CD14-positive monocyte (primary cell): ENCODE data around the gene HRH2. TPM values are rescaled to one million over a fixed set of nuclear protein-coding genes. Genes with fewer than 3 reads are reported as not detected.

Experiments
- DNase-seq, 3 donors: peaks; one replicate each; pipeline ENCODE4 v3.0.0-alpha.2; 2011 to 2022
- H2AFZ ChIP-seq: 2 replicates; pipeline ENCODE4 v1.6.0; 2012; ENCODE audit warnings: mild to moderate bottlenecking, low read depth, low read length, inconsistent platforms; ENCODE audit not compliant: insufficient read depth, poor library complexity, severe bottlenecking
- H3K27ac ChIP-seq, 2 donors: 1 replicate in 1 of 2; 2 replicates in 1 of 2; pipeline ENCODE4 v1.5.1; 2012 to 2013; ENCODE audit warnings: low read length in 2 of 2, control low read depth in 1 of 2, inconsistent platforms in 1 of 2, low read depth in 1 of 2, mild to moderate bottlenecking in 1 of 2
- H3K27me3 ChIP-seq, 2 donors: one replicate each; pipeline versions ENCODE4 v1.6.0 to v1.6.1; 2011 to 2013; ENCODE audit warnings: low read length in 2 of 2; ENCODE audit not compliant: control insufficient read depth in 2 of 2, insufficient read depth in 2 of 2
- H3K36me3 ChIP-seq, 2 donors: replicated peaks in 1 of 2; 1 replicate in 1 of 2; 2 replicates in 1 of 2; pipeline versions ENCODE4 v1.5.1 to v1.6.1; 2012 to 2013; ENCODE audit warnings: low read length in 2 of 2, control low read depth in 1 of 2, inconsistent platforms in 1 of 2, mild to moderate bottlenecking in 1 of 2; ENCODE audit not compliant: insufficient read depth in 2 of 2, control insufficient read depth in 1 of 2
- H3K4me1 ChIP-seq, 2 donors: 1 replicate in 1 of 2; 2 replicates in 1 of 2; pipeline versions ENCODE4 v1.5.1 to v1.6.1; 2012 to 2013; ENCODE audit warnings: low read length in 2 of 2, control low read depth in 1 of 2, inconsistent platforms in 1 of 2, mild to moderate bottlenecking in 1 of 2, moderate library complexity in 1 of 2; ENCODE audit not compliant: insufficient read depth in 2 of 2, control insufficient read depth in 1 of 2
- H3K4me2 ChIP-seq: replicated peaks from 2 replicates; pipeline ENCODE3; 2012; ENCODE audit warnings: low read length, moderate library complexity, mild to moderate bottlenecking; ENCODE audit not compliant: poor library complexity, severe bottlenecking; ENCODE audit errors: extremely low read depth
- H3K4me3 ChIP-seq, 3 experiments: fragments of 200-600 bp in 1 of 3; sonication (generic) in 1 of 3; replicated peaks in 1 of 3; 1 replicate in 2 of 3; 2 replicates in 1 of 3; pipeline ENCODE4 v1.5.1; 2011 to 2013; ENCODE audit warnings: low read length in 3 of 3, mild to moderate bottlenecking in 3 of 3, control low read depth in 2 of 3, low read depth in 2 of 3, inconsistent platforms in 1 of 3, moderate library complexity in 1 of 3
- H3K79me2 ChIP-seq: 2 replicates; pipeline ENCODE4 v1.6.0; 2012; ENCODE audit warnings: mild to moderate bottlenecking, control low read depth, inconsistent platforms, low read length, moderate library complexity; ENCODE audit not compliant: insufficient read depth
- H3K9ac ChIP-seq: 2 replicates; pipeline ENCODE4 v1.6.0; 2017; ENCODE audit warnings: low read length, mild to moderate bottlenecking; ENCODE audit not compliant: insufficient read depth, poor library complexity, severe bottlenecking
- H3K9me3 ChIP-seq, 2 donors: replicated peaks in 1 of 2; 1 replicate in 1 of 2; 2 replicates in 1 of 2; pipeline versions ENCODE4 v1.5.1 to v1.6.1; 2012 to 2013; ENCODE audit warnings: low read length in 2 of 2, control low read depth in 1 of 2; ENCODE audit not compliant: control insufficient read depth in 1 of 2, insufficient read depth in 1 of 2
- H4K20me1 ChIP-seq: 2 replicates; pipeline ENCODE4 v1.6.0; 2012; ENCODE audit warnings: mild to moderate bottlenecking, low read length, control low read depth, moderate library complexity; ENCODE audit not compliant: insufficient read depth
- H3K27ac Mint-ChIP-seq, 7 donors: one replicate each; pipeline ENCODE4 v1.8.0; 2020; ENCODE audit warnings: mild to moderate bottlenecking in 7 of 7, mixed read lengths in 7 of 7, moderate library complexity in 6 of 7, inconsistent platforms in 2 of 7
- H3K27me3 Mint-ChIP-seq, 3 donors: one replicate each; pipeline ENCODE4 v1.8.0; 2021 to 2022; ENCODE audit warnings: low read depth in 3 of 3, mild to moderate bottlenecking in 3 of 3, mixed read lengths in 3 of 3, moderate library complexity in 3 of 3, inconsistent platforms in 1 of 3
- H3K36me3 Mint-ChIP-seq, 2 donors: one replicate each; pipeline ENCODE4 v1.8.0; 2020; ENCODE audit warnings: mixed read lengths in 2 of 2, inconsistent platforms in 1 of 2, mild to moderate bottlenecking in 1 of 2
- H3K4me1 Mint-ChIP-seq: one replicate; pipeline ENCODE4 v1.8.0; 2020; ENCODE audit warnings: mild to moderate bottlenecking, mixed read lengths
- H3K4me3 Mint-ChIP-seq, 2 donors: one replicate each; pipeline ENCODE4 v1.8.0; 2020; ENCODE audit warnings: mild to moderate bottlenecking in 2 of 2, mixed read lengths in 2 of 2, moderate library complexity in 1 of 2
- H3K9me3 Mint-ChIP-seq, 7 donors: one replicate each; pipeline ENCODE4 v1.8.0; 2020 to 2022; ENCODE audit warnings: mixed read lengths in 7 of 7, mild to moderate bottlenecking in 6 of 7, moderate library complexity in 6 of 7, inconsistent platforms in 2 of 7
- WGBS: methylation state at CpG from one replicate; pipeline ENCODE4 v1.1.5; 2013; ENCODE audit warnings: missing lambda C conversion rate; ENCODE audit not compliant: insufficient coverage; 5-methylcytosine and 5-hydroxymethylcytosine counted together
- intact Hi-C, 2 donors: fragments of 100-400 bp; cut with micrococcal nuclease; formaldehyde crosslinking; loops; one replicate each; pipeline versions ENCODE4 v1.15.0 to v1.15.1; 2023
- polyA plus RNA-seq, 3 donors: library from polyadenylated mRNA; depleted of rRNA in 1 of 3; unstranded in 2 of 3; stranded (reverse) in 1 of 3; fragments of 300-500 nt in 2 of 3; fragments of >200 nt in 1 of 3; fragmentation: Illumina TruSeq in 2 of 3; gene quantifications; 1 replicate in 2 of 3; 2 replicates in 1 of 3; pipeline ENCODE4 v1.2.3, GENCODE V29; 2012 to 2021
- TF ChIP-seq, protein P1 (sequence below): fragments of 200-600 bp; IDR thresholded peaks from one replicate; pipeline ENCODE4 v1.8.0; 2022; ENCODE audit warnings: antibody characterized with exemption, mild to moderate bottlenecking

HRH2 gene
- polyA plus RNA-seq, 3 donors: 10.6 to 71.7 (median 25.5) TPM

DNA sequence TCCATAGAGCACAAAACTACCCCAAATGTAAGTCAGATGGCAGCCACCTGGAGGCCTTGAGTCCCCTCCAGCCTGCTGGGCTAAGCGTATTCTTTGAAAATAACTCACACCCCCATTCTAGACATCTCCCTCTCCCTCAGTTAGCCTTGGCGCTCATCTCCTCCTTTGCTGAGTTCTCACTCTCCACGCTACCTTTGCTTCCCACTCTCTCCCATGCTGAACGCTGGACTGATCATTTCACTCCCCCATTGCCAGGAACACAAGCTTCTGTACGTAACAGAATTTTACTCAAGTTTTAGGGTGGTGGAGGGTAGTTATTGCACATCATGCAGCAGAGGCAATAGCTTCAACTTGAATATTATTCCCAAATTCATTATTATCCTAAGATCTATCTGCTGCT, 47.5 kb upstream of the HRH2 start:
- Histone ChIP-seq H2AFZ (no peak overlapping the region), H3K4me1 (no peaks in the 10 kb centered on the region), H3K9ac (no peak overlapping the region), H3K79me2 (no peaks in the 10 kb centered on the region), H3K36me3 (no peaks in the 10 kb centered on the region), H3K27me3 (no peaks in the 10 kb centered on the region), H3K27ac (no peak overlapping the region), H4K20me1 (no peaks in the 10 kb centered on the region), H3K4me2 (no peak overlapping the region), H3K4me3 (no peak overlapping the region), H3K9me3 (no peaks in the 10 kb centered on the region)
- no peak overlapping the region for H3K4me3 Mint-ChIP-seq
- 84% methylated on average over 2 of the region's 5 CpGs for WGBS
- H3K36me3 Mint-ChIP-seq: no peaks in the 10 kb centered on the region
- peaks cover 12% of the 10 kb centered on the region for H3K4me1 Mint-ChIP-seq
- peaks cover 2 to 9% (median 6%) of the 10 kb centered on the region in 7 donors for H3K9me3 Mint-ChIP-seq
- H3K27me3 Mint-ChIP-seq: peaks cover 6 to 13% (median 11%) of the 10 kb centered on the region in 3 donors
- TF ChIP-seq, protein P1, sequence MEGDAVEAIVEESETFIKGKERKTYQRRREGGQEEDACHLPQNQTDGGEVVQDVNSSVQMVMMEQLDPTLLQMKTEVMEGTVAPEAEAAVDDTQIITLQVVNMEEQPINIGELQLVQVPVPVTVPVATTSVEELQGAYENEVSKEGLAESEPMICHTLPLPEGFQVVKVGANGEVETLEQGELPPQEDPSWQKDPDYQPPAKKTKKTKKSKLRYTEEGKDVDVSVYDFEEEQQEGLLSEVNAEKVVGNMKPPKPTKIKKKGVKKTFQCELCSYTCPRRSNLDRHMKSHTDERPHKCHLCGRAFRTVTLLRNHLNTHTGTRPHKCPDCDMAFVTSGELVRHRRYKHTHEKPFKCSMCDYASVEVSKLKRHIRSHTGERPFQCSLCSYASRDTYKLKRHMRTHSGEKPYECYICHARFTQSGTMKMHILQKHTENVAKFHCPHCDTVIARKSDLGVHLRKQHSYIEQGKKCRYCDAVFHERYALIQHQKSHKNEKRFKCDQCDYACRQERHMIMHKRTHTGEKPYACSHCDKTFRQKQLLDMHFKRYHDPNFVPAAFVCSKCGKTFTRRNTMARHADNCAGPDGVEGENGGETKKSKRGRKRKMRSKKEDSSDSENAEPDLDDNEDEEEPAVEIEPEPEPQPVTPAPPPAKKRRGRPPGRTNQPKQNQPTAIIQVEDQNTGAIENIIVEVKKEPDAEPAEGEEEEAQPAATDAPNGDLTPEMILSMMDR: no peak
- intact Hi-C loops: loop anchor here in 1 of 2 donors (10.0 kb wide), 1 partner anchor 84 kb away; no protein-coding TSS in a partner anchor
- DNase-seq: no peak
- H3K27ac Mint-ChIP-seq: no peak overlapping the region

DNA sequence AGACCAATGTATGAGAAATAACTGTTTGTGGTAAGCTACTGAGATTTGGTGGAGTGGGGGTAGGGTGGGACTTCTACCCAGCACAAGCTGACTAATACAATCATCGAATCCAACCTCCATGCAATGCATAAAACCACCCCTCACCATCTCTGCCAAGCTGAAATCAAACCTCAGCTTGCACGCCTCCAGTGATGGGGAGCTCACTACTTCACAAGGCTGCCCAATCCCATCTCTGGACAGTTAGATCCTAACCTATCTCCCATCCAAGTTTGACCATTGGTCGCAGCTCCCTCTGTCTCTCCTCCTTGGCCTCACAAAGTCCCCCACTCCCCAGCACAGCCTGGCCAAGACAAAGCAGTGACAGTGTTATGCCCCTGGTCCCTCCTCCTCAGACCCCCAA, 47.0 kb upstream of the HRH2 start:
- Histone ChIP-seq H3K27me3 (no peaks in the 10 kb centered on the region), H3K79me2 (no peaks in the 10 kb centered on the region), H3K4me1 (no peaks in the 10 kb centered on the region), H3K9ac (no peak overlapping the region), H3K4me2 (no peak overlapping the region), H3K27ac (no peak overlapping the region), H2AFZ (no peak overlapping the region), H3K9me3 (no peaks in the 10 kb centered on the region), H3K36me3 (no peaks in the 10 kb centered on the region), H3K4me3 (no peak overlapping the region), H4K20me1 (no peaks in the 10 kb centered on the region)
- peaks cover 2 to 9% (median 6%) of the 10 kb centered on the region in 7 donors for H3K9me3 Mint-ChIP-seq
- H3K27ac Mint-ChIP-seq: no peak overlapping the region
- peaks cover 10% of the 10 kb centered on the region for H3K4me1 Mint-ChIP-seq
- TF ChIP-seq, protein P1: no peak
- intact Hi-C loops: loop anchor here in 1 of 2 donors (10.0 kb wide), 1 partner anchor 84 kb away; no protein-coding TSS in a partner anchor
- H3K36me3 Mint-ChIP-seq: no peaks in the 10 kb centered on the region
- no peak overlapping the region for H3K4me3 Mint-ChIP-seq
- no peak for DNase-seq
- 100% methylated on average over 3 of the region's 3 CpGs for WGBS
- H3K27me3 Mint-ChIP-seq: peaks cover 6 to 13% (median 11%) of the 10 kb centered on the region in 3 donors
